HepG2 (cell line): ENCODE results near the gene STK10. TPM values are rescaled to one million over a fixed set of nuclear protein-coding genes. Genes with fewer than 3 reads are reported as not detected.

Experiments
- CBX1 ChIP-seq: IDR thresholded peaks from one replicate; pipeline ENCODE4 v1.6.1; 2016; ENCODE audit warnings: antibody characterized with exemption, low read depth
- CREB1 ChIP-seq, 2 experiments: fragments of 450-650 bp in 1 of 2; IDR thresholded peaks; 2 replicates each; pipeline ENCODE4 v1.6.1; 2016 to 2017; ENCODE audit warnings: control low read depth in 1 of 2, mild to moderate bottlenecking in 1 of 2, missing compliant biosample characterization in 1 of 2, missing genetic modification characterization in 1 of 2
- FIP1L1 ChIP-seq: fragments of 200-400 bp; formaldehyde crosslinking; IDR thresholded peaks from 2 replicates; pipeline ENCODE4 v1.6.1; 2018; ENCODE audit warnings: low read depth, mild to moderate bottlenecking, low read length, moderate library complexity, borderline replicate concordance; ENCODE audit not compliant: insufficient read depth
- FOXA1 ChIP-seq, 2 experiments: fragments of 450-650 bp in 1 of 2; sonication (generic) in 1 of 2; formaldehyde crosslinking in 1 of 2; IDR thresholded peaks; 2 replicates each; pipeline versions ENCODE4 v1.4.0 to v1.6.1; 2016 to 2020; ENCODE audit warnings: missing genetic modification reagents in 1 of 2
- FOXO4 ChIP-seq: sonication (generic); formaldehyde crosslinking; conservative IDR thresholded peaks from 2 replicates; pipeline ENCODE4 v1.8.1; 2023; ENCODE audit warnings: missing genetic modification reagents
- FOXP1 ChIP-seq, 2 experiments: fragments of 450-650 bp in 1 of 2; IDR thresholded peaks; 2 replicates each; pipeline ENCODE4 v1.6.1; 2017 to 2018; ENCODE audit warnings: antibody characterized with exemption in 1 of 2
- GLI4 ChIP-seq: sonication (generic); formaldehyde crosslinking; IDR thresholded peaks from 2 replicates; pipeline ENCODE4 v1.5.1; 2020; ENCODE audit warnings: missing genetic modification reagents, mild to moderate bottlenecking, moderate library complexity, borderline replicate concordance
- GPN1 ChIP-seq: sonication (generic); formaldehyde crosslinking; IDR thresholded peaks from 2 replicates; pipeline ENCODE4 v1.5.1; 2020; ENCODE audit warnings: missing genetic modification reagents, borderline replicate concordance
- KAT2B ChIP-seq: fragments of 150-350 bp; IDR thresholded peaks from 2 replicates; pipeline ENCODE4 v1.6.1; 2014; ENCODE audit warnings: low read depth, low read length, borderline replicate concordance
- KDM3A ChIP-seq: IDR thresholded peaks from 2 replicates; pipeline ENCODE4 v1.6.1; 2018; ENCODE audit warnings: low read depth, missing compliant biosample characterization
- MTA1 ChIP-seq: sonication (generic); formaldehyde crosslinking; IDR thresholded peaks from 2 replicates; pipeline ENCODE4 v1.4.0; 2020; ENCODE audit warnings: missing genetic modification reagents, mild to moderate bottlenecking, borderline replicate concordance
- NCOA2 ChIP-seq: sonication (generic); formaldehyde crosslinking; IDR thresholded peaks from 2 replicates; pipeline ENCODE4 v1.8.0; 2022; ENCODE audit warnings: inconsistent platforms
- REXO4 ChIP-seq: sonication (generic); formaldehyde crosslinking; IDR thresholded peaks from 2 replicates; pipeline ENCODE4 v1.8.0; 2022; ENCODE audit warnings: missing genetic modification reagents, mild to moderate bottlenecking, borderline replicate concordance
- RXRB ChIP-seq: IDR thresholded peaks from 2 replicates; pipeline ENCODE4 v1.6.1; 2016; ENCODE audit warnings: borderline replicate concordance, missing genetic modification reagents, missing compliant biosample characterization
- SALL1 ChIP-seq: sonication (generic); formaldehyde crosslinking; IDR thresholded peaks from 2 replicates; pipeline ENCODE4 v1.8.0; 2022; ENCODE audit warnings: mild to moderate bottlenecking, missing genetic modification reagents
- SOX13 ChIP-seq, 3 experiments: fragments of 450-650 bp in 1 of 3; sonication (generic) in 1 of 3; formaldehyde crosslinking in 1 of 3; IDR thresholded peaks in 2 of 3; conservative IDR thresholded peaks in 1 of 3; 2 replicates each; pipeline versions ENCODE4 v1.5.0 to v1.6.1; 2016 to 2020; ENCODE audit warnings: antibody characterized with exemption in 1 of 3, mild to moderate bottlenecking in 1 of 3, missing compliant biosample characterization in 1 of 3, missing genetic modification reagents in 1 of 3, moderate library complexity in 1 of 3
- SP1 ChIP-seq, 2 experiments: fragments of 450-650 bp in 1 of 2; sonication (generic) in 1 of 2; formaldehyde crosslinking in 1 of 2; IDR thresholded peaks; 2 replicates each; pipeline versions ENCODE4 v1.4.0 to v1.6.1; 2016 to 2020; ENCODE audit warnings: missing genetic modification reagents in 1 of 2
- TBX3 ChIP-seq: fragments of 450-650 bp; IDR thresholded peaks from 2 replicates; pipeline ENCODE4 v1.6.1; 2017; ENCODE audit warnings: antibody characterized with exemption, mild to moderate bottlenecking, inconsistent platforms, borderline replicate concordance
- ZBTB42 ChIP-seq: sonication (generic); formaldehyde crosslinking; IDR thresholded peaks from 2 replicates; pipeline ENCODE4 v1.5.0; 2020; ENCODE audit warnings: mild to moderate bottlenecking, missing genetic modification reagents
- ZNF263 ChIP-seq: sonication (generic); formaldehyde crosslinking; IDR thresholded peaks from 2 replicates; pipeline ENCODE4 v1.4.0; 2020; ENCODE audit warnings: missing genetic modification reagents
- ZNF556 ChIP-seq: sonication (generic); formaldehyde crosslinking; IDR thresholded peaks from 2 replicates; pipeline ENCODE4 v1.4.0; 2020; ENCODE audit warnings: mild to moderate bottlenecking, missing genetic modification reagents, borderline replicate concordance
- ZNF687 ChIP-seq: sonication (generic); formaldehyde crosslinking; IDR thresholded peaks from 2 replicates; pipeline ENCODE4 v1.5.1; 2020; ENCODE audit warnings: mild to moderate bottlenecking, missing genetic modification reagents, moderate library complexity
- ZNF749 ChIP-seq: sonication (generic); formaldehyde crosslinking; IDR thresholded peaks from 2 replicates; pipeline ENCODE4 v1.8.0; 2022; ENCODE audit warnings: mild to moderate bottlenecking, missing genetic modification reagents, moderate library complexity, borderline replicate concordance
- polyA plus RNA-seq, 8 experiments: library from polyadenylated mRNA; depleted of rRNA in 3 of 8; stranded (reverse) in 7 of 8; unstranded in 1 of 8; fragments of >200 nt; fragmentation: Illumina TruSeq in 4 of 8; extraction: Trizol in 4 of 8; gene quantifications; 2 replicates each; pipeline versions ENCODE4 v1.2.1 to v1.2.3, GENCODE V29; 2011 to 2016; ENCODE audit warnings: low read depth in 4 of 8, missing spikeins in 1 of 8, mixed read lengths in 1 of 8; ENCODE audit not compliant: insufficient read depth in 1 of 8
- total RNA-seq, 5 experiments: library from RNA; depleted of rRNA; stranded (reverse); fragments of >200 nt; fragmentation: Illumina TruSeq; extraction: Trizol; gene quantifications; 2 replicates each; pipeline ENCODE4 v1.2.3, GENCODE V29; 2016; ENCODE audit warnings: low read depth in 1 of 5
- TF ChIP-seq, protein P1 (sequence below): IDR thresholded peaks from 2 replicates; pipeline ENCODE4 v1.6.1; 2016; ENCODE audit warnings: mild to moderate bottlenecking, missing biosample characterization, missing genetic modification reagents

The STK10 gene
- total and polyA plus RNA-seq, 2 of the 13 experiments (the other 11 are each of a cell fraction or from before 2014, with no cell fraction given): 7.0 to 7.2 TPM

DNA sequence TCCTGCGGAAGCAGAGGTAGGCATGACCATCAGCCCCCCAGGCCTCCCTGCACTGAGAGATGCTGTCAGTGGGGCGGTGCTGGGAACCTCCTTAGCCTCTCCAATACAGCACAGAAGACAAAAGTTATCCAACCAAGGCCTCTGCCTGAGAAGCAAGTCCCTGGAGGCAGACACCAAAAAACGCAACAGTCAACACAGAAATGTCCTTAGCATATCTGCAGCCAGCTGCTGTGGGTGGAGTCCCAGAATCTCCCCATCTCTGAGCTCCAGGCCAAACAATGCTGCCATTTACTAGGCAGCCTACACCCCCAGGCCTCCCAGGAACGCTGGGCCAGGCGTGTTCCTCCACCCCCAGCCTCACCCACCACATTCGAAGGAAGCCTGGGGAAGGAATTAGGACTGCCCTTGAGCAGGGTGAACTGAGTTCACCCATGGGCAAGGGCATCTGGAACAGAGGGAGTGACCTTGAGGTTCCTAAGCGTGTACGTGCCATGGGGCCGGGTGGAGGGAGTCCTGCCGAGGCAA, 43.7 kb downstream of the STK10 start (continued):
- TF ChIP-seq ZNF687 (CRISPR knock-in tag) (peak; percentile 60), KDM3A (CRISPR knock-in tag) (no peak), CREB1 (IDR thresholded peaks at IDR 0.05) (no peak), CREB1 (CRISPR knock-in tag; IDR thresholded peaks at IDR 0.05) (no peak), GLI4 (CRISPR knock-in tag) (no peak), KAT2B (no peak), CBX1 (no peak), MTA1 (CRISPR knock-in tag) (peak; percentile 28; the same call in 1 of the 2 replicates), GPN1 (CRISPR knock-in tag) (no peak), ZBTB42 (CRISPR knock-in tag) (no peak), SOX13 (IDR thresholded peaks at IDR 0.05) (no peak), SOX13 (CRISPR knock-in tag; conservative IDR thresholded peaks at IDR 0.05 in 1 of 2, IDR thresholded peaks at IDR 0.05 in 1 of 2) (peak in 1 of 2 experiments; percentile 46; a peak in 2 of 4 replicates), FOXA1 (IDR thresholded peaks at IDR 0.05) (no peak), FOXA1 (CRISPR knock-in tag; IDR thresholded peaks at IDR 0.05) (peak; percentile 32; the same call in 1 of the 2 replicates), ZNF556 (CRISPR knock-in tag) (no peak), RXRB (CRISPR knock-in tag) (peak; percentile 39; the same call in 1 of the 2 replicates), REXO4 (CRISPR knock-in tag) (no peak), NCOA2 (CRISPR knock-in tag) (peak; percentile 16; the same call in 1 of the 2 replicates), FOXP1 (IDR thresholded peaks at IDR 0.05) (no peak), FOXP1 (CRISPR knock-in tag; IDR thresholded peaks at IDR 0.05) (no peak), SALL1 (CRISPR knock-in tag) (no peak; the same call in 1 of the 2 replicates), ZNF263 (no peak), FOXO4 (CRISPR knock-in tag) (no peak), ZNF749 (CRISPR knock-in tag) (no peak), SP1 (IDR thresholded peaks at IDR 0.05) (no peak), SP1 (CRISPR knock-in tag; IDR thresholded peaks at IDR 0.05) (no peak), TBX3 (no peak), FIP1L1 (no peak)
- TF ChIP-seq, protein P1, sequence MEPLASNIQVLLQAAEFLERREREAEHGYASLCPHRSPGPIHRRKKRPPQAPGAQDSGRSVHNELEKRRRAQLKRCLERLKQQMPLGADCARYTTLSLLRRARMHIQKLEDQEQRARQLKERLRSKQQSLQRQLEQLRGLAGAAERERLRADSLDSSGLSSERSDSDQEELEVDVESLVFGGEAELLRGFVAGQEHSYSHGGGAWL: no peak
